ENCODE measurements around the gene MR1. TPM values are rescaled to one million over a fixed set of nuclear protein-coding genes. Genes with fewer than 3 reads are reported as not detected.
A peak's percentile ranks its signal among the peaks of the same experiment; 100 is the strongest.

Gene MR1
- total RNA-seq, 2 experiments from 2014 or later, result 15.7 to 16.7 TPM

DNA sequence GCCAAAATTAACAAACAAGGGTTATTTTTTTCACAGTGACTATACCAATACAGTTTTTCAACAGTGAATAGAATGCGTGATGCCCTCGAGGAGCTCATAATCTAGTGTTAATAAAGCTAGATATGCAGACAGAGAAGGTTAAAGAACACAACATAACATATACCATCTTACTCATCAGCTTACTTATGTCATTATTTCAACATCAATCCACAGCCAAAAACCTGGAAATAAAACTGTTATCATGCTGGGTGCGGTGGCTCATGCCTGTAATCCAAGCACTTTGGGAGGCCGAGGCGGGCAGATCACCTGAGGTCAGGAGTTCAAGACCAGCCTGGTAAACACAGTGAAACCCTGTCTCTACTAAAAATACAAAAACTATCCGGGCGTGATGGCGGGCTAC is 17.2 kb upstream of the MR1 start:
- DNase-seq (no peak), ATAC-seq (no peak)
- Mint-ChIP-seq H3K27me3 (no peaks in the 10 kb centered on the region), H3K4me1 (ENCODE audit: low read depth) (peaks cover 53% of the 10 kb centered on the region), H3K9me3 (no peaks in the 10 kb centered on the region), H3K4me3 (no peak overlapping the region), H3K27ac (no peak overlapping the region), H3K36me3 (ENCODE audit: low read depth) (peaks cover 41% of the 10 kb centered on the region)
- CTCF ChIA-PET, result interaction anchor here (1.0 to 2.9 kb wide), 2 partner anchors 16 to 125 kb away, joined by 3 to 11 read pairs; partner anchors contain the start of gene MR1
- intact Hi-C loops (cut with micrococcal nuclease), result no loop called here
- TF ChIP-seq, protein P1, sequence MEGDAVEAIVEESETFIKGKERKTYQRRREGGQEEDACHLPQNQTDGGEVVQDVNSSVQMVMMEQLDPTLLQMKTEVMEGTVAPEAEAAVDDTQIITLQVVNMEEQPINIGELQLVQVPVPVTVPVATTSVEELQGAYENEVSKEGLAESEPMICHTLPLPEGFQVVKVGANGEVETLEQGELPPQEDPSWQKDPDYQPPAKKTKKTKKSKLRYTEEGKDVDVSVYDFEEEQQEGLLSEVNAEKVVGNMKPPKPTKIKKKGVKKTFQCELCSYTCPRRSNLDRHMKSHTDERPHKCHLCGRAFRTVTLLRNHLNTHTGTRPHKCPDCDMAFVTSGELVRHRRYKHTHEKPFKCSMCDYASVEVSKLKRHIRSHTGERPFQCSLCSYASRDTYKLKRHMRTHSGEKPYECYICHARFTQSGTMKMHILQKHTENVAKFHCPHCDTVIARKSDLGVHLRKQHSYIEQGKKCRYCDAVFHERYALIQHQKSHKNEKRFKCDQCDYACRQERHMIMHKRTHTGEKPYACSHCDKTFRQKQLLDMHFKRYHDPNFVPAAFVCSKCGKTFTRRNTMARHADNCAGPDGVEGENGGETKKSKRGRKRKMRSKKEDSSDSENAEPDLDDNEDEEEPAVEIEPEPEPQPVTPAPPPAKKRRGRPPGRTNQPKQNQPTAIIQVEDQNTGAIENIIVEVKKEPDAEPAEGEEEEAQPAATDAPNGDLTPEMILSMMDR (IDR thresholded peaks at IDR 0.05), result no peak
- POLR2A ChIA-PET, result interaction anchor here (1.2 kb wide), 2 partner anchors 11 to 73 kb away, joined by 3 to 6 read pairs; no protein-coding TSS in a partner anchor

DNA sequence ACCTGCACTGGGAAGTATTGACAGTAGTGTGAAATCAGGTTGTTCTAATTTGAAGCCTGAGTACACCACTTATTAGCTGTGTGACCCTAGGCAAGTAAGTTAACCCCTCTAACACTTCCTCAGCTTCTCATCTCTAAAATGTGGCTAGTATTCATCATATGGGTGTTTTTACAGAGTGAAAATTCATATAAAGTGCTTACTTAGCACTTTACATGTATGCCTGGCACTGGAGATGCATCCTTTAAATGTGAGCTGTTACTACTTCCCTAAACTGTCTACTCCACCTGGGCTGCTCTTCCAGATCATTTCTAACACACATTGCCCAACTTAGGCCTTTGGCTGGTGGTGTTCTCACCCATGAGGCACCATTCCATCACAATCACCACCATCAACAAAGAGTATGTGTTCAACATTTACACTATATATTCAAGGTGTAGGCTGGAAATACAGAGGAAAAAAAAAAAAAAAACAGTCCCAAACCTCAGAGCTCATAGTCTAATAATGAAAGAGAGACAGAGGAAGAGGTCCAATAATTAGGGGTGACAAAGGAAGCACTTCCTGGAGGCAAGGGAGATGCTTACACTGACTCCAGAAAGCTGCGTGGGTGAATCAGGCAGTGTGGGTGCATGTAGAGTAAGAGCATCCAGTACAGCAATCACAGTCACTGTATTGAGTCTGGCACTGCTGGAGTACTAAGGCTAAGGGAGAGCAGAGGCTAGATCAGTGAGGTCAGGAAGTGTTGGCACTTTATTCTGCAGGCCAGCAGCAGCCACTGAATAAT is 14.7 kb upstream of the MR1 start:
- peak overlapping the region; percentile 83 for H3K27ac Mint-ChIP-seq
- peak overlapping the region; percentile 47 for H3K4me3 Mint-ChIP-seq
- ChIA-PET CTCF (interaction anchor here (1.0 to 2.2 kb wide), 4 partner anchors 18 to 135 kb away, joined by 3 to 11 read pairs (median 6); no protein-coding TSS in a partner anchor), POLR2A (interaction anchor here (0.6 to 1.5 kb wide), 8 partner anchors 8 to 1123 kb away, joined by 3 to 5 read pairs (median 3); no protein-coding TSS in a partner anchor)
- peak; percentile 62 for DNase-seq
- H3K27me3 Mint-ChIP-seq, result no peaks in the 10 kb centered on the region
- intact Hi-C loops (cut with micrococcal nuclease), result no loop called here
- H3K9me3 Mint-ChIP-seq, result no peaks in the 10 kb centered on the region
- peaks cover 26% of the 10 kb centered on the region for H3K36me3 Mint-ChIP-seq (ENCODE audit: low read depth)
- TF ChIP-seq, protein P1 (IDR thresholded peaks at IDR 0.05), result no peak
- peaks cover 40% of the 10 kb centered on the region for H3K4me1 Mint-ChIP-seq (ENCODE audit: low read depth)
- peak; percentile 19 for ATAC-seq

DNA sequence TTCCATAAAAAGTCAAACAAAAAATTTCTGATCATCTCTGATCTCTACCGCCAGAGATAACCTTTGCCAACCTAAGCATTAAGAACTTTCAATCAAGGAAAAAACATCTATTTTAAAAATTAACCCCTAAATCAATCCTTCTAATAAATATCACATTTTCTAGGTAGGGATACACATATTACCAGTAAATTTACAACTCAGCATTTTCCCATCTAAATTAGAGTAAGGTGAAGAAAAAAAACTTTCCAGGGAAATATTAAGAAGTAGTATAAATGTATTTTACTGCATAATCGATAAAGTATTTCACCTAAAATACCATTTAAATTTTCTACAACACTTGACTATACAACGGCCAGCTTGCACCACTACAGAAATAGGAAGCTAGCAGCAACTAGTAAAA is 12.6 kb upstream of the MR1 start:
- Mint-ChIP-seq H3K27me3 (no peaks in the 10 kb centered on the region), H3K27ac (peak overlapping the region; percentile 97), H3K36me3 (ENCODE audit: low read depth) (peaks cover 26% of the 10 kb centered on the region), H3K9me3 (no peaks in the 10 kb centered on the region), H3K4me3 (peak overlapping the region; percentile 97), H3K4me1 (ENCODE audit: low read depth) (peaks cover 40% of the 10 kb centered on the region)
- POLR2A ChIA-PET, result interaction anchor here (0.9 to 4.1 kb wide), 12 partner anchors 9 to 123 kb away, joined by 3 to 31 read pairs (median 10); partner anchors contain the start of genes IER5 and MR1
- CTCF ChIA-PET, result interaction anchor here (1.3 to 2.7 kb wide), 2 partner anchors 121 to 146 kb away, joined by 4 to 19 read pairs; no protein-coding TSS in a partner anchor
- TF ChIP-seq, protein P1 (IDR thresholded peaks at IDR 0.05), result no peak
- intact Hi-C loops (cut with micrococcal nuclease), result no loop called here
- ATAC-seq (no peak), DNase-seq (no peak)

DNA sequence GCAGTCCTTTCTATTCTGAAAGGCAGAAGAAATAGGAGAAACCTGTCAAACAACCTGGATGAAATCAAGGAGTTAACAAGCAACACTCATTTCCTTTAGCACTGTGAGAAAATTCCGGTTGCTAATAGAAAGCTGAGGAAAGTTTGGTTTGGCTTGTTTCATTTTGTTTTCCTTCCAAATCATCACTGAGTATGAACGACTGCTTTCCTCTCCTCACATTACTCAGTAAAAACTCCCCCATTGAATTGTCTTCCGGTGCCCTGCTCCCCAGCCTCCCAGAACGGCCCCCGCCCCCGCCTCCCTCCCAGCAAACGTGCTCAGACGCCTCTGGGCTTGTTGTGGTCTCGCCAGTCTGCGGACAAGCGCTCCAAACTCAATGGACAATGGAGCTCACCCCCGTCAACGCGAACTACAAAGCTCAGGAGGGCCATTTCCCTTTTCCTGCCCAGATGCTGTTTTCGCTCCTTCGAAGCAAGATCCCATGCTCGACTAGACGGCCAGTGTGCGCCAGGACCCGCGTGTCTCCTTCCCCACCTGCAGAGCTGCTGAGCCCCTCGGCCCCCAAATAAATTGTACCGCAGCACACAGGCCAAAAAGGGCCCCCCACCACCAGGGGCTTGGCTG is 11.9 kb upstream of the MR1 start:
- peaks cover 40% of the 10 kb centered on the region for H3K4me1 Mint-ChIP-seq (ENCODE audit: low read depth)
- peak overlapping the region; percentile 97 for H3K27ac Mint-ChIP-seq
- H3K9me3 Mint-ChIP-seq, result no peaks in the 10 kb centered on the region
- TF ChIP-seq, protein P1 (IDR thresholded peaks at IDR 0.05), result no peak
- DNase-seq (peak; percentile 80), ATAC-seq (peak; percentile 48)
- H3K4me3 Mint-ChIP-seq, result peak overlapping the region; percentile 97
- no peaks in the 10 kb centered on the region for H3K27me3 Mint-ChIP-seq
- ChIA-PET POLR2A (interaction anchor here (0.6 to 4.1 kb wide), 25 partner anchors 9 to 537 kb away, joined by 3 to 31 read pairs (median 4); partner anchors contain the start of genes ACBD6, IER5 and MR1), CTCF (interaction anchor here (0.7 to 2.7 kb wide), 5 partner anchors 21 to 146 kb away, joined by 3 to 19 read pairs (median 4); no protein-coding TSS in a partner anchor)
- peaks cover 26% of the 10 kb centered on the region for H3K36me3 Mint-ChIP-seq (ENCODE audit: low read depth)
- intact Hi-C loops (cut with micrococcal nuclease), result no loop called here

Data from activated CD8-positive, alpha-beta T cell treated with anti-CD3 and anti-CD28 coated beads for 36 hours (primary cell).